MM.1S (cell line): ENCODE results near the gene STK32C.

Source experiments
- EZH2 ChIP-seq: fragments of 300-600 bp; sonication (generic); optimal IDR thresholded peaks from 2 replicates; pipeline ENCODE3; 2017; ENCODE audit warnings: low read depth, mild to moderate bottlenecking, antibody characterized with exemption, low read length, mixed read lengths
- TF ChIP-seq, protein P1 (sequence below): fragments of 300-600 bp; sonication (generic); IDR thresholded peaks from 2 replicates; pipeline ENCODE4 v1.5.1; 2016; ENCODE audit warnings: antibody characterized with exemption, low read length, mixed read lengths

GRCh38 chr10:132289439-132289838, 18.3 kb downstream of the STK32C start:
- TF ChIP-seq, protein P1, sequence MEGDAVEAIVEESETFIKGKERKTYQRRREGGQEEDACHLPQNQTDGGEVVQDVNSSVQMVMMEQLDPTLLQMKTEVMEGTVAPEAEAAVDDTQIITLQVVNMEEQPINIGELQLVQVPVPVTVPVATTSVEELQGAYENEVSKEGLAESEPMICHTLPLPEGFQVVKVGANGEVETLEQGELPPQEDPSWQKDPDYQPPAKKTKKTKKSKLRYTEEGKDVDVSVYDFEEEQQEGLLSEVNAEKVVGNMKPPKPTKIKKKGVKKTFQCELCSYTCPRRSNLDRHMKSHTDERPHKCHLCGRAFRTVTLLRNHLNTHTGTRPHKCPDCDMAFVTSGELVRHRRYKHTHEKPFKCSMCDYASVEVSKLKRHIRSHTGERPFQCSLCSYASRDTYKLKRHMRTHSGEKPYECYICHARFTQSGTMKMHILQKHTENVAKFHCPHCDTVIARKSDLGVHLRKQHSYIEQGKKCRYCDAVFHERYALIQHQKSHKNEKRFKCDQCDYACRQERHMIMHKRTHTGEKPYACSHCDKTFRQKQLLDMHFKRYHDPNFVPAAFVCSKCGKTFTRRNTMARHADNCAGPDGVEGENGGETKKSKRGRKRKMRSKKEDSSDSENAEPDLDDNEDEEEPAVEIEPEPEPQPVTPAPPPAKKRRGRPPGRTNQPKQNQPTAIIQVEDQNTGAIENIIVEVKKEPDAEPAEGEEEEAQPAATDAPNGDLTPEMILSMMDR, result no peak
- TF ChIP-seq EZH2, result no peak
